ENCODE data around the gene GAGE12J. TPM values are rescaled to one million over a fixed set of nuclear protein-coding genes. Genes with fewer than 3 reads are reported as not detected.

Gene GAGE12J
- total and polyA plus RNA-seq, 2 donors (not counting 1 experiment from before 2014, with no cell fraction given), result not detected

DNA sequence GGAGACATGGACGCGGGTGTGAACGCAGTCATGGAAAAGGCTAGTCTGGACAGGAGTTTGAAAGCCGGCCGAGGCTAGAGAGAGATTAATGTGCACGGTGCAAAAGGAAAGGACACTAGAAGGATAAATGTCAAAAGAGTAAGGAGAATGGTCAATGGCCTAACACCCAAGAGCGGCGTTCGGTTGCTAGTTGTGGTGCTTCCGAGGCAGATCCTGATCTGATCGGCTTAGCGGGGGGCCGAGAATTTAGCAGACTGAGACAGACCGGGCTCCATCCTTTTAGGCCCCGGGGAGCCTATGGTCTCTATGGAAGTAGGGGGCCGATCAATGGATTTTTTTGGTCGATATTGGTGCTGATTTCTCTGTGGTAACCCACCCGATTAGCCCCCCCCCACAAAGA, 11.5 kb upstream of the GAGE12J start:
- no peak for TF ChIP-seq EZH2 (IDR thresholded peaks at IDR 0.05; ENCODE audit: borderline replicate concordance, insufficient read depth, low read depth, low read length, poor library complexity, severe bottlenecking)
- TF ChIP-seq, protein P1, sequence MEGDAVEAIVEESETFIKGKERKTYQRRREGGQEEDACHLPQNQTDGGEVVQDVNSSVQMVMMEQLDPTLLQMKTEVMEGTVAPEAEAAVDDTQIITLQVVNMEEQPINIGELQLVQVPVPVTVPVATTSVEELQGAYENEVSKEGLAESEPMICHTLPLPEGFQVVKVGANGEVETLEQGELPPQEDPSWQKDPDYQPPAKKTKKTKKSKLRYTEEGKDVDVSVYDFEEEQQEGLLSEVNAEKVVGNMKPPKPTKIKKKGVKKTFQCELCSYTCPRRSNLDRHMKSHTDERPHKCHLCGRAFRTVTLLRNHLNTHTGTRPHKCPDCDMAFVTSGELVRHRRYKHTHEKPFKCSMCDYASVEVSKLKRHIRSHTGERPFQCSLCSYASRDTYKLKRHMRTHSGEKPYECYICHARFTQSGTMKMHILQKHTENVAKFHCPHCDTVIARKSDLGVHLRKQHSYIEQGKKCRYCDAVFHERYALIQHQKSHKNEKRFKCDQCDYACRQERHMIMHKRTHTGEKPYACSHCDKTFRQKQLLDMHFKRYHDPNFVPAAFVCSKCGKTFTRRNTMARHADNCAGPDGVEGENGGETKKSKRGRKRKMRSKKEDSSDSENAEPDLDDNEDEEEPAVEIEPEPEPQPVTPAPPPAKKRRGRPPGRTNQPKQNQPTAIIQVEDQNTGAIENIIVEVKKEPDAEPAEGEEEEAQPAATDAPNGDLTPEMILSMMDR (IDR thresholded peaks at IDR 0.05), result no peak
- no peaks in the 10 kb centered on the region for H4K20me1 ChIP-seq (ENCODE audit: control insufficient read depth, insufficient read depth, low read length, poor library complexity, severe bottlenecking)
- H3K9me3 ChIP-seq (ENCODE audit: control extremely low read depth in 1 of 3, control insufficient read depth in 2 of 3, insufficient read depth in 1 of 3, low read length in 2 of 3), result peaks cover 0 to 5% (median 0%) of the 10 kb centered on the region in 3 donors
- H3K36me3 ChIP-seq (replicated peaks in 1 of 2; ENCODE audit: control extremely low read depth in 1 of 2, control insufficient read depth in 1 of 2, extremely low read depth in 1 of 2, insufficient read depth in 2 of 2, low read length in 1 of 2), result no peaks in the 10 kb centered on the region
- peaks cover 19% of the 10 kb centered on the region for H3K4me1 Mint-ChIP-seq
- no peaks in the 10 kb centered on the region for H3K79me2 ChIP-seq (ENCODE audit: control insufficient read depth, insufficient read depth, low read length)
- CTCF ChIA-PET, result interaction anchor here (0.5 kb wide), 1 partner anchor 15 kb away, joined by 3 read pairs; no protein-coding TSS in a partner anchor
- H3K9me3 Mint-ChIP-seq (ENCODE audit: insufficient read depth), result no peaks in the 10 kb centered on the region
- H3K27ac Mint-ChIP-seq, result peak overlapping the region; percentile 93
- peaks cover 11 to 20% of the 10 kb centered on the region in 2 donors for H3K4me1 ChIP-seq (ENCODE audit: control insufficient read depth in 2 of 2, insufficient read depth in 2 of 2, low read length in 2 of 2)
- no peak overlapping the region for H3K4me3 ChIP-seq (ENCODE audit: control extremely low read depth in 1 of 5, extremely low read depth in 1 of 5, insufficient read depth in 1 of 5, low read depth in 2 of 5, low read length in 4 of 5)
- H3K4me2 ChIP-seq (replicated peaks; ENCODE audit: low read depth, low read length, poor library complexity, severe bottlenecking), result no peak overlapping the region
- WGBS (ENCODE audit: insufficient coverage), result 98% methylated on average over 7 of the region's 18 CpGs
- no peak for ATAC-seq (ENCODE audit: low read depth)
- no peaks in the 10 kb centered on the region for H3K27me3 ChIP-seq (replicated peaks in 1 of 4; ENCODE audit: control extremely low read depth in 1 of 4, control insufficient read depth in 3 of 4, insufficient read depth in 4 of 4, low read length in 3 of 4)
- no peak overlapping the region for H3K27ac ChIP-seq (ENCODE audit: low read length in 2 of 2)
- no peak for DNase-seq
- intact Hi-C loops (cut with micrococcal nuclease), result no loop called here
- H3K4me3 Mint-ChIP-seq, result no peak overlapping the region
- H3K9ac ChIP-seq (ENCODE audit: low read length), result no peak overlapping the region
- POLR2A ChIA-PET, result no interaction called here
- no peaks in the 10 kb centered on the region for H3K27me3 Mint-ChIP-seq
- H2AFZ ChIP-seq (ENCODE audit: insufficient read depth, low read depth, low read length, poor library complexity, severe bottlenecking), result peak overlapping the region; percentile 90

DNA sequence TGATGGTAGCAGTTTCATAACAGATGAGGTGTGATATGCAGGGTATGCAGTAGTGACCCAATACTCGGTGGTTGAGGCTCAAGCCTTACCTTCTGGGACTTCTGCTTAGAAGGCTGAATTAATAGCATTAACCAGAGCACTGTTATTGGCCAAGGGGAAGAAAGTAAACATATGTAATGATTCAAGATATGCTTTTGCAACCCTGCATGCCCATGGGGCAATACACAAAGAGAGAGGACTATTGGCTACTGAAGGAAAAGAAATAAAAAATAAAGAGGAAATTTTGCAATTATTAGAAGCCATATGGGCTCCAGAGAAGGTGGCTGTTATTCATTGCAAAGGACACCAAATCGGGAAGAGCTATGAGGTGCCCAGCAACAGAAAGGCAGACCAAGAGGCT, 9.7 kb upstream of the GAGE12J start:
- Mint-ChIP-seq H3K9me3 (ENCODE audit: insufficient read depth) (no peaks in the 10 kb centered on the region), H3K27me3 (no peaks in the 10 kb centered on the region), H3K4me1 (peaks cover 19% of the 10 kb centered on the region), H3K4me3 (no peak overlapping the region), H3K27ac (no peak overlapping the region)
- TF ChIP-seq, protein P1 (IDR thresholded peaks at IDR 0.05), result no peak
- TF ChIP-seq EZH2 (IDR thresholded peaks at IDR 0.05; ENCODE audit: borderline replicate concordance, insufficient read depth, low read depth, low read length, poor library complexity, severe bottlenecking), result no peak
- H3K4me3 ChIP-seq (ENCODE audit: control extremely low read depth in 1 of 5, extremely low read depth in 1 of 5, insufficient read depth in 1 of 5, low read depth in 2 of 5, low read length in 4 of 5), result no peak overlapping the region
- CTCF ChIA-PET, result no interaction called here
- no peak overlapping the region for H3K9ac ChIP-seq (ENCODE audit: low read length)
- H3K36me3 ChIP-seq (replicated peaks in 1 of 2; ENCODE audit: control extremely low read depth in 1 of 2, control insufficient read depth in 1 of 2, extremely low read depth in 1 of 2, insufficient read depth in 2 of 2, low read length in 1 of 2), result no peaks in the 10 kb centered on the region
- no peak overlapping the region for H3K4me2 ChIP-seq (replicated peaks; ENCODE audit: low read depth, low read length, poor library complexity, severe bottlenecking)
- H2AFZ ChIP-seq (ENCODE audit: insufficient read depth, low read depth, low read length, poor library complexity, severe bottlenecking), result no peak overlapping the region
- DNase-seq, result no peak
- no peaks in the 10 kb centered on the region for H3K27me3 ChIP-seq (replicated peaks in 1 of 4; ENCODE audit: control extremely low read depth in 1 of 4, control insufficient read depth in 3 of 4, insufficient read depth in 4 of 4, low read length in 3 of 4)
- intact Hi-C loops (cut with micrococcal nuclease), result no loop called here
- H3K9me3 ChIP-seq (ENCODE audit: control extremely low read depth in 1 of 3, control insufficient read depth in 2 of 3, insufficient read depth in 1 of 3, low read length in 2 of 3), result peaks cover 0 to 5% (median 0%) of the 10 kb centered on the region in 3 donors
- no peaks in the 10 kb centered on the region for H4K20me1 ChIP-seq (ENCODE audit: control insufficient read depth, insufficient read depth, low read length, poor library complexity, severe bottlenecking)
- peaks cover 11 to 20% of the 10 kb centered on the region in 2 donors for H3K4me1 ChIP-seq (ENCODE audit: control insufficient read depth in 2 of 2, insufficient read depth in 2 of 2, low read length in 2 of 2)
- H3K79me2 ChIP-seq (ENCODE audit: control insufficient read depth, insufficient read depth, low read length), result no peaks in the 10 kb centered on the region
- H3K27ac ChIP-seq (ENCODE audit: low read length in 2 of 2), result no peak overlapping the region
- 100% methylated on average over 1 of the region's 2 CpGs for WGBS (ENCODE audit: insufficient coverage)
- POLR2A ChIA-PET, result no interaction called here
- no peak for ATAC-seq (ENCODE audit: low read depth)
